ENCODE results near the gene COTL1.

DNA sequence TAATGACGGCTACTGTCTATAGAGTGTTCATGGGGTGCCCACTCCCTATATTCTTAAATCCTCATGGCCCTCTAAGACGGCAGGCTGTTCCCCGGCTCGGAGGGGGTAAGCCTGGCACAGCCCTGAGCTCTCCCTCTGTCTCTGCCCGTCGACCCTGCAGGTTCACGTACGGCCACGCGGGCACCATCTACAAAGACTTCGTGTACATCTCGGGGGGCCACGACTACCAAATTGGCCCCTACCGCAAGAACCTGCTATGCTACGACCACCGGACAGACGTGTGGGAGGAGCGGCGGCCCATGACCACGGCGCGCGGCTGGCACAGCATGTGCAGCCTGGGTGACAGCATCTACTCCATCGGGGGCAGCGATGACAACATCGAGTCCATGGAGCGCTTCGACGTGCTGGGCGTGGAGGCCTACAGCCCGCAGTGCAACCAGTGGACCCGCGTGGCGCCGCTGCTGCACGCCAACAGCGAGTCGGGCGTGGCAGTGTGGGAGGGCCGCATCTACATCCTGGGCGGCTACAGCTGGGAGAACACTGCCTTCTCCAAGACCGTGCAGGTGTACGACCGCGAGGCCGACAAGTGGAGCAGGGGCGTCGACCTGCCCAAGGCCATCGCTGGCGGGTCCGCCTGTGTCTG lies 43.7 kb upstream of the COTL1 start:
- TF ChIP-seq, protein P1, sequence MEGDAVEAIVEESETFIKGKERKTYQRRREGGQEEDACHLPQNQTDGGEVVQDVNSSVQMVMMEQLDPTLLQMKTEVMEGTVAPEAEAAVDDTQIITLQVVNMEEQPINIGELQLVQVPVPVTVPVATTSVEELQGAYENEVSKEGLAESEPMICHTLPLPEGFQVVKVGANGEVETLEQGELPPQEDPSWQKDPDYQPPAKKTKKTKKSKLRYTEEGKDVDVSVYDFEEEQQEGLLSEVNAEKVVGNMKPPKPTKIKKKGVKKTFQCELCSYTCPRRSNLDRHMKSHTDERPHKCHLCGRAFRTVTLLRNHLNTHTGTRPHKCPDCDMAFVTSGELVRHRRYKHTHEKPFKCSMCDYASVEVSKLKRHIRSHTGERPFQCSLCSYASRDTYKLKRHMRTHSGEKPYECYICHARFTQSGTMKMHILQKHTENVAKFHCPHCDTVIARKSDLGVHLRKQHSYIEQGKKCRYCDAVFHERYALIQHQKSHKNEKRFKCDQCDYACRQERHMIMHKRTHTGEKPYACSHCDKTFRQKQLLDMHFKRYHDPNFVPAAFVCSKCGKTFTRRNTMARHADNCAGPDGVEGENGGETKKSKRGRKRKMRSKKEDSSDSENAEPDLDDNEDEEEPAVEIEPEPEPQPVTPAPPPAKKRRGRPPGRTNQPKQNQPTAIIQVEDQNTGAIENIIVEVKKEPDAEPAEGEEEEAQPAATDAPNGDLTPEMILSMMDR (IDR thresholded peaks at IDR 0.05), result no peak
- TF ChIP-seq FOXP1 (CRISPR knock-in tag; IDR thresholded peaks at IDR 0.05; ENCODE audit: borderline replicate concordance) (no peak), CREM (CRISPR knock-in tag; IDR thresholded peaks at IDR 0.05) (no peak), NFYB (CRISPR knock-in tag; conservative IDR thresholded peaks at IDR 0.05; ENCODE audit: low read depth) (no peak), ATF1 (CRISPR knock-in tag; IDR thresholded peaks at IDR 0.05) (no peak), TEAD4 (CRISPR knock-in tag; IDR thresholded peaks at IDR 0.05) (no peak), JUN (CRISPR knock-in tag; IDR thresholded peaks at IDR 0.05) (no peak), SP1 (CRISPR knock-in tag; conservative IDR thresholded peaks at IDR 0.05) (no peak), JAZF1 (CRISPR knock-in tag; IDR thresholded peaks at IDR 0.05) (no peak), ZNF121 (CRISPR knock-in tag; IDR thresholded peaks at IDR 0.05) (no peak)
- TF ChIP-seq, protein P2, sequence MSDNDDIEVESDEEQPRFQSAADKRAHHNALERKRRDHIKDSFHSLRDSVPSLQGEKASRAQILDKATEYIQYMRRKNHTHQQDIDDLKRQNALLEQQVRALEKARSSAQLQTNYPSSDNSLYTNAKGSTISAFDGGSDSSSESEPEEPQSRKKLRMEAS (CRISPR knock-in tag; IDR thresholded peaks at IDR 0.05), result no peak
- TF ChIP-seq, protein P3, sequence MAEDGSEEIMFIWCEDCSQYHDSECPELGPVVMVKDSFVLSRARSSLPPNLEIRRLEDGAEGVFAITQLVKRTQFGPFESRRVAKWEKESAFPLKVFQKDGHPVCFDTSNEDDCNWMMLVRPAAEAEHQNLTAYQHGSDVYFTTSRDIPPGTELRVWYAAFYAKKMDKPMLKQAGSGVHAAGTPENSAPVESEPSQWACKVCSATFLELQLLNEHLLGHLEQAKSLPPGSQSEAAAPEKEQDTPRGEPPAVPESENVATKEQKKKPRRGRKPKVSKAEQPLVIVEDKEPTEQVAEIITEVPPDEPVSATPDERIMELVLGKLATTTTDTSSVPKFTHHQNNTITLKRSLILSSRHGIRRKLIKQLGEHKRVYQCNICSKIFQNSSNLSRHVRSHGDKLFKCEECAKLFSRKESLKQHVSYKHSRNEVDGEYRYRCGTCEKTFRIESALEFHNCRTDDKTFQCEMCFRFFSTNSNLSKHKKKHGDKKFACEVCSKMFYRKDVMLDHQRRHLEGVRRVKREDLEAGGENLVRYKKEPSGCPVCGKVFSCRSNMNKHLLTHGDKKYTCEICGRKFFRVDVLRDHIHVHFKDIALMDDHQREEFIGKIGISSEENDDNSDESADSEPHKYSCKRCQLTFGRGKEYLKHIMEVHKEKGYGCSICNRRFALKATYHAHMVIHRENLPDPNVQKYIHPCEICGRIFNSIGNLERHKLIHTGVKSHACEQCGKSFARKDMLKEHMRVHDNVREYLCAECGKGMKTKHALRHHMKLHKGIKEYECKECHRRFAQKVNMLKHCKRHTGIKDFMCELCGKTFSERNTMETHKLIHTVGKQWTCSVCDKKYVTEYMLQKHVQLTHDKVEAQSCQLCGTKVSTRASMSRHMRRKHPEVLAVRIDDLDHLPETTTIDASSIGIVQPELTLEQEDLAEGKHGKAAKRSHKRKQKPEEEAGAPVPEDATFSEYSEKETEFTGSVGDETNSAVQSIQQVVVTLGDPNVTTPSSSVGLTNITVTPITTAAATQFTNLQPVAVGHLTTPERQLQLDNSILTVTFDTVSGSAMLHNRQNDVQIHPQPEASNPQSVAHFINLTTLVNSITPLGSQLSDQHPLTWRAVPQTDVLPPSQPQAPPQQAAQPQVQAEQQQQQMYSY (CRISPR knock-in tag; IDR thresholded peaks at IDR 0.05), result no peak
- TF ChIP-seq, protein P4, sequence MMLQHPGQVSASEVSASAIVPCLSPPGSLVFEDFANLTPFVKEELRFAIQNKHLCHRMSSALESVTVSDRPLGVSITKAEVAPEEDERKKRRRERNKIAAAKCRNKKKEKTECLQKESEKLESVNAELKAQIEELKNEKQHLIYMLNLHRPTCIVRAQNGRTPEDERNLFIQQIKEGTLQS (CRISPR knock-in tag; conservative IDR thresholded peaks at IDR 0.05), result no peak
- TF ChIP-seq, protein P5, sequence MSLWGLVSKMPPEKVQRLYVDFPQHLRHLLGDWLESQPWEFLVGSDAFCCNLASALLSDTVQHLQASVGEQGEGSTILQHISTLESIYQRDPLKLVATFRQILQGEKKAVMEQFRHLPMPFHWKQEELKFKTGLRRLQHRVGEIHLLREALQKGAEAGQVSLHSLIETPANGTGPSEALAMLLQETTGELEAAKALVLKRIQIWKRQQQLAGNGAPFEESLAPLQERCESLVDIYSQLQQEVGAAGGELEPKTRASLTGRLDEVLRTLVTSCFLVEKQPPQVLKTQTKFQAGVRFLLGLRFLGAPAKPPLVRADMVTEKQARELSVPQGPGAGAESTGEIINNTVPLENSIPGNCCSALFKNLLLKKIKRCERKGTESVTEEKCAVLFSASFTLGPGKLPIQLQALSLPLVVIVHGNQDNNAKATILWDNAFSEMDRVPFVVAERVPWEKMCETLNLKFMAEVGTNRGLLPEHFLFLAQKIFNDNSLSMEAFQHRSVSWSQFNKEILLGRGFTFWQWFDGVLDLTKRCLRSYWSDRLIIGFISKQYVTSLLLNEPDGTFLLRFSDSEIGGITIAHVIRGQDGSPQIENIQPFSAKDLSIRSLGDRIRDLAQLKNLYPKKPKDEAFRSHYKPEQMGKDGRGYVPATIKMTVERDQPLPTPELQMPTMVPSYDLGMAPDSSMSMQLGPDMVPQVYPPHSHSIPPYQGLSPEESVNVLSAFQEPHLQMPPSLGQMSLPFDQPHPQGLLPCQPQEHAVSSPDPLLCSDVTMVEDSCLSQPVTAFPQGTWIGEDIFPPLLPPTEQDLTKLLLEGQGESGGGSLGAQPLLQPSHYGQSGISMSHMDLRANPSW (CRISPR knock-in tag; conservative IDR thresholded peaks at IDR 0.05; ENCODE audit: low read depth), result no peak

All from WTC11 (cell line).